Cardiac muscle cell (in vitro differentiated cells and primary cell): ENCODE measurements around the gene TMEM200B. TPM values are rescaled to one million over a fixed set of nuclear protein-coding genes. Genes with fewer than 3 reads are reported as not detected.
"Not testable (repeated sequence)": the region's sequence is repeated elsewhere in the genome, so short reads cannot be mapped to it uniquely, and the experiment has no call there.

Experiments used
- DNase-seq, 2 donors: peaks; one replicate each; pipeline versions ENCODE4 v3.0.0 to v3.0.0-alpha.2; 2010 to 2017; ENCODE audit warnings: low read depth in 1 of 2, low spot score in 1 of 2
- H3K27ac ChIP-seq: fragments of 200-600 bp; sonication (generic); 2 replicates; pipeline ENCODE4 v1.5.1; 2016
- H3K27me3 ChIP-seq: fragments of 200-600 bp; sonication (generic); 2 replicates; pipeline ENCODE4 v1.6.0; 2016; ENCODE audit warnings: control low read depth
- H3K36me3 ChIP-seq: fragments of 200-600 bp; sonication (generic); 2 replicates; pipeline ENCODE4 v1.5.1; 2016; ENCODE audit warnings: control low read depth
- H3K4me1 ChIP-seq: fragments of 200-600 bp; sonication (generic); 2 replicates; pipeline ENCODE4 v1.8.1; 2017; ENCODE audit warnings: low read depth, mild to moderate bottlenecking, mixed run types
- H3K4me3 ChIP-seq: fragments of 200-600 bp; sonication (generic); 2 replicates; pipeline ENCODE4 v1.5.1; 2016; ENCODE audit warnings: mild to moderate bottlenecking
- H3K9me3 ChIP-seq: fragments of 200-600 bp; sonication (generic); 2 replicates; pipeline ENCODE4 v1.5.1; 2017; ENCODE audit warnings: low read depth, mild to moderate bottlenecking, control low read depth
- CTCF ChIP-seq: IDR thresholded peaks from 2 replicates; pipeline ENCODE4 v1.5.1; 2012; ENCODE audit warnings: low read depth, mild to moderate bottlenecking, low read length
- polyA plus RNA-seq: library from polyadenylated mRNA; unstranded; fragments of >200 nt; fragmentation: Nextera tagmentation; extraction: Ambion mirVana; gene quantifications from 2 replicates; pipeline ENCODE4 v1.2.1, GENCODE V29; 2016
- total RNA-seq: library from RNA; depleted of rRNA; stranded (reverse); fragments of >200 nt; gene quantifications from 2 replicates; pipeline ENCODE4 v1.2.3, GENCODE V29; 2016

TMEM200B gene
- total and polyA plus RNA-seq, 2 experiments from 2014 or later, result 18.7 to 37.6 TPM

- Histone ChIP-seq H3K27ac (peak overlapping the region; percentile 97), H3K27me3 (no peaks in the 10 kb centered on the region), H3K4me3 (no peak overlapping the region), H3K9me3 (no peaks in the 10 kb centered on the region), H3K36me3 (peaks cover 21% of the 10 kb centered on the region), H3K4me1 (peaks cover 47% of the 10 kb centered on the region)
- DNase-seq, result no peak
- TF ChIP-seq CTCF, result no peak
These were observed 36.1 kb upstream of the TMEM200B start for GRCh38 chr1:29159773-29160172.

DNA sequence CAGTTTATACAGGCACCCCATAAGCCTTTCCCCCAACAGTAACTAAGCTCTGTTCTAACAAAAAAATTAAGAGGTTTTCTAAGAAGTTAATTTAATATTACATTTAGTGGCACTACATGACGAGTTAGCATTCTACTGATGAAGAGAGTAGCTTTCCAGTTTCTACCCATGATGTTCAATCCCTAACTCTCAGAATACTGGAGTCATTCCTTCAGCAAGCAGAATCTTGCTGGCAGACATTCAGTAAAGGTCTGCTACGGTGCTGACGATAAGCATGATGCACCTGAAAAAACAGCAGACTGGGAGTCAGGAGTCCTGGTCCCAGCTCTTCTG lies 33.5 kb upstream of the TMEM200B start:
- Histone ChIP-seq H3K9me3 (no peaks in the 10 kb centered on the region), H3K27ac (peak overlapping the region; percentile 97), H3K36me3 (peaks cover 42% of the 10 kb centered on the region), H3K4me1 (peaks cover 35% of the 10 kb centered on the region), H3K27me3 (no peaks in the 10 kb centered on the region), H3K4me3 (no peak overlapping the region)
- DNase-seq, result peak in 1 of 2 donors; percentile 36
- TF ChIP-seq CTCF, result no peak

DNA sequence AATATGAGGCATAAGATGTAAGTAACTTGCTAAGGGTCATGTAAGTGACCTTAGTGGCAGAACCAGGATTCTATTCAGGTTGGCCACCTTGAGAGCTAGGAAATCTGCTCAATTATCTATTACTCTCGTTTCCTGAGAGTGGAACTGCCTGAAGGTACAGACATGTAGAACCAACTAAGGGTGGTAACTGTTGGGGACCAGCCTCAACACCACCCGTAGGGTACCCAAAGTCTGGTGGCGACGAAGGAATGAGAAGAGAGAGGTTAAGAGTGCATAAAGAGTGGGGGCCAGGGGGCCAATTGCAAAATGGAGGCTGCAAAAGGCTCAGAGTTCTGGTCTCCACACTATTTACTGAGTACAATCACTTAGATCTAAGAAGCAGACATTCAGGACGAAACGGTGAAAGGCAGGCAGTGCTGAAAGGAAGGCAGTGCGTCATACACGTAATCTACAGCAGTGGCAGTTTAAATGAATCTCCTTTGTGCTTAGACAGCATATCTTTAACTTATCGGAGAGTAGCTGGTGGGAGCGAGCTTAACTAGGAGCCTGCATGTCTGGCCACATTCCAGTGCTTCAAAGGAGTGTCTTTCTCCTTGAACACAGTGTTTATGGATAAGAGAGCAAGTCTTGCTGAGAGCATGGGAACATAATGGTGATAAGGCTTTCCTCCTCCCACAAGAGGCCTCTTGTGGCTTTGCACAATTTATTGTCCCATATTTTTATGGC lies 33.0 kb upstream of the TMEM200B start:
- DNase-seq, result peak; percentile 86 to 88
- Histone ChIP-seq H3K9me3 (no peaks in the 10 kb centered on the region), H3K4me3 (no peak overlapping the region), H3K27ac (peak overlapping the region; percentile 97), H3K27me3 (no peaks in the 10 kb centered on the region), H3K36me3 (peaks cover 47% of the 10 kb centered on the region), H3K4me1 (peaks cover 30% of the 10 kb centered on the region)
- no peak for TF ChIP-seq CTCF

- no peak for TF ChIP-seq CTCF
- DNase-seq, result no peak
- no peaks in the 10 kb centered on the region for H3K9me3 ChIP-seq
- H3K36me3 ChIP-seq, result peaks cover 71% of the 10 kb centered on the region
- no peaks in the 10 kb centered on the region for H3K27me3 ChIP-seq
- peaks cover 16% of the 10 kb centered on the region for H3K4me1 ChIP-seq
- no peak overlapping the region for H3K4me3 ChIP-seq
- no peak overlapping the region for H3K27ac ChIP-seq
These were observed 28.5 kb upstream of the TMEM200B start for GRCh38 chr1:29152046-29152805.

DNA sequence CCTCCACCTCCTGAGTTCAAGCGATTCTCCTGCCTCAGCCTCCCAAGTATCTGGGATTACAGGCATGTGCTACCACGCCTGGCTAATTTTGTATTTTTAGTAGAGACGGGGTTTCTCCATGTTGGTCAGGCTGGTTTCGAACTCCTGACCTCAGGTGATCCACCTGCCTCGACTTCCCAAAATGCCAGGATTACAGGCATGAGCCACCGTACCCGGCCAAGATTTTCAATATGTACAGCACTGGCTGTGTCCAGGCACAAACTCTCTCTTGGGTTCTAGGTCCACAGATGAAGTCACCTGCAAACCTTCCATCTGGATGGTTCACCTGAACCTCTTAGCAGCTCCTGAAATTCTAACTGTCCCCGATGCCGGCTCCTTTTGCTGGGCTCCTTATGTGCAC lies 26.6 kb upstream of the TMEM200B start:
- H3K27ac ChIP-seq, H3K4me1 ChIP-seq, DNase-seq, H3K4me3 ChIP-seq, H3K9me3 ChIP-seq, H3K27me3 ChIP-seq: not testable (repeated sequence)
- H3K36me3 ChIP-seq, result peaks cover 71% of the 10 kb centered on the region
